HepG2 (cell line): ENCODE results near the gene SRRT. TPM values are rescaled to one million over a fixed set of nuclear protein-coding genes. Genes with fewer than 3 reads are reported as not detected.

Experiments used
- FOSL2 ChIP-seq: sonication (generic); formaldehyde crosslinking; IDR thresholded peaks from 2 replicates; pipeline ENCODE4 v1.4.0; 2020; ENCODE audit warnings: missing genetic modification reagents
- GTF3A ChIP-seq: sonication (generic); formaldehyde crosslinking; conservative IDR thresholded peaks from 2 replicates; pipeline ENCODE4 v1.4.0; 2020; ENCODE audit warnings: mild to moderate bottlenecking, missing genetic modification reagents
- KLF9 ChIP-seq: IDR thresholded peaks from 2 replicates; pipeline ENCODE4 v1.6.1; 2016; ENCODE audit warnings: low read depth
- NFKB2 ChIP-seq: sonication (generic); formaldehyde crosslinking; IDR thresholded peaks from 2 replicates; pipeline ENCODE4 v1.4.0; 2020; ENCODE audit warnings: missing genetic modification reagents, borderline replicate concordance
- SMAD1 ChIP-seq: sonication (generic); formaldehyde crosslinking; IDR thresholded peaks from 2 replicates; pipeline ENCODE4 v1.4.0; 2020; ENCODE audit warnings: missing genetic modification reagents, low read depth, mild to moderate bottlenecking, borderline replicate concordance
- SP140L ChIP-seq: sonication (generic); formaldehyde crosslinking; IDR thresholded peaks from 2 replicates; pipeline ENCODE4 v1.4.0; 2020; ENCODE audit warnings: missing genetic modification reagents, borderline replicate concordance
- TP53 ChIP-seq: sonication (generic); formaldehyde crosslinking; conservative IDR thresholded peaks from 2 replicates; pipeline ENCODE4 v1.4.0; 2020; ENCODE audit warnings: missing genetic modification reagents
- ZFP1 ChIP-seq: IDR thresholded peaks from 2 replicates; pipeline ENCODE4 v1.6.1; 2016
- ZNF263 ChIP-seq: sonication (generic); formaldehyde crosslinking; IDR thresholded peaks from 2 replicates; pipeline ENCODE4 v1.4.0; 2020; ENCODE audit warnings: missing genetic modification reagents
- ZNF775 ChIP-seq: sonication (generic); formaldehyde crosslinking; IDR thresholded peaks from 2 replicates; pipeline ENCODE4 v1.4.0; 2020; ENCODE audit warnings: missing genetic modification reagents, mild to moderate bottlenecking, moderate library complexity, borderline replicate concordance
- polyA plus RNA-seq, 8 experiments: library from polyadenylated mRNA; depleted of rRNA in 3 of 8; stranded (reverse) in 7 of 8; unstranded in 1 of 8; fragments of >200 nt; fragmentation: Illumina TruSeq in 4 of 8; extraction: Trizol in 4 of 8; gene quantifications; 2 replicates each; pipeline versions ENCODE4 v1.2.1 to v1.2.3, GENCODE V29; 2011 to 2016; ENCODE audit warnings: low read depth in 4 of 8, missing spikeins in 1 of 8, mixed read lengths in 1 of 8; ENCODE audit not compliant: insufficient read depth in 1 of 8
- total RNA-seq, 5 experiments: library from RNA; depleted of rRNA; stranded (reverse); fragments of >200 nt; fragmentation: Illumina TruSeq; extraction: Trizol; gene quantifications; 2 replicates each; pipeline ENCODE4 v1.2.3, GENCODE V29; 2016; ENCODE audit warnings: low read depth in 1 of 5
- TF ChIP-seq, protein P1 (sequence below): IDR thresholded peaks from 2 replicates; pipeline ENCODE4 v1.6.1; 2016; ENCODE audit warnings: control low read depth
- TF ChIP-seq, protein P2 (sequence below): sonication (generic); formaldehyde crosslinking; IDR thresholded peaks from 2 replicates; pipeline ENCODE4 v1.5.1; 2020; ENCODE audit warnings: missing genetic modification reagents, mild to moderate bottlenecking, borderline replicate concordance
- TF ChIP-seq, protein P3 (sequence below): sonication (generic); formaldehyde crosslinking; IDR thresholded peaks from 2 replicates; pipeline ENCODE4 v1.5.1; 2020; ENCODE audit warnings: mild to moderate bottlenecking, missing genetic modification reagents, moderate library complexity
- TF ChIP-seq, protein P4 (sequence below): sonication (generic); formaldehyde crosslinking; IDR thresholded peaks from 2 replicates; pipeline ENCODE4 v1.4.0; 2020; ENCODE audit warnings: mild to moderate bottlenecking, missing genetic modification reagents
- TF ChIP-seq, protein P5 (sequence below): IDR thresholded peaks from 2 replicates; pipeline ENCODE4 v1.4.0; 2020; ENCODE audit warnings: mild to moderate bottlenecking, missing genetic modification reagents

Gene SRRT
- total and polyA plus RNA-seq, 2 of the 13 experiments (the other 11 are each of a cell fraction or from before 2014, with no cell fraction given): 26.2 to 106 TPM

DNA sequence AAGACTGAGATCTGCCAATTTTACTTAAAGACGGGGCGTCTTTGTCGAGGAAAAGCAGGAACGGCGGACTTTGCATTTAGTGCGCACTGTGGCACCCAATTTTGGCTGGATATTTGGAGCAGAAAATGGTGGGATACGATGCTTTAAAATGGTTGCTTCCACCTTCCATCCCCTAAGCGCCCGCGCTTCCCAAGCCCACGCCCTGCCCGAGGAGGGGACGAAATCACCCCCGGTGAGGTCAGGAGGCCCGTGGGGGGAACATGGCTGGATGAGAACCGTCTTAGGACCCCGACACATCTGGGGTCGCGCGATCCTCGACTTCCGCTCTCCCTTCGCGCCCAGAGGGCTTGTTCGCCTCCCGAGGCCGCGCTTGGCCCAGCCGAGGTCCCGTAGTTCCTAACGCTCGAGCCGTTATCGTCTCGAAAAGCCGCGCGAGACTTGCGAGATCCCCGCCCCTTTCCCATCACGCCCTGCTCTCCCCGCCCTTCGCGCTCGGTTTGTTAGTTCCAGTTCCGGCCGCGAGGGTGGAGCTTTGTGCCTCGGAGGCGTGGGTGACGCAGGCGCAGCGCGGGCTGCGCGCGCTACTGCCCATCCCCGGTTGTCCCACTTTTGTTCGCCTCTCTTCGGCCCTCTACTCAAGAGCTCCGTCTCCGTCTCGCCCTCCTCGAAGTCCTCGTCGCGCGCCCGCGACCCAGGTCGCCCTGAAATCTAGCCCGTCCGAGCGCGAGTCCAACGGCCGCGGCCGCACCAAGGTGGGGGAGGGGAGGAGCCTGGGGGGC, at the start of gene SRRT (continued):
- no peak for TF ChIP-seq ZNF263
- no peak for TF ChIP-seq ZNF775 (CRISPR knock-in tag)
- peak; percentile 69; the same call in 1 of the 2 replicates for TF ChIP-seq SMAD1
- TF ChIP-seq, protein P1, sequence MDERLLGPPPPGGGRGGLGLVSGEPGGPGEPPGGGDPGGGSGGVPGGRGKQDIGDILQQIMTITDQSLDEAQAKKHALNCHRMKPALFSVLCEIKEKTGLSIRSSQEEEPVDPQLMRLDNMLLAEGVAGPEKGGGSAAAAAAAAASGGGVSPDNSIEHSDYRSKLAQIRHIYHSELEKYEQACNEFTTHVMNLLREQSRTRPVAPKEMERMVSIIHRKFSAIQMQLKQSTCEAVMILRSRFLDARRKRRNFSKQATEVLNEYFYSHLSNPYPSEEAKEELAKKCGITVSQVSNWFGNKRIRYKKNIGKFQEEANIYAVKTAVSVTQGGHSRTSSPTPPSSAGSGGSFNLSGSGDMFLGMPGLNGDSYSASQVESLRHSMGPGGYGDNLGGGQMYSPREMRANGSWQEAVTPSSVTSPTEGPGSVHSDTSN: no peak
- TF ChIP-seq FOSL2 (CRISPR knock-in tag): no peak; the same call in 1 of the 2 replicates
- TF ChIP-seq GTF3A (CRISPR knock-in tag): peak; percentile 86; the same call in 1 of the 2 replicates
- TF ChIP-seq, protein P2, sequence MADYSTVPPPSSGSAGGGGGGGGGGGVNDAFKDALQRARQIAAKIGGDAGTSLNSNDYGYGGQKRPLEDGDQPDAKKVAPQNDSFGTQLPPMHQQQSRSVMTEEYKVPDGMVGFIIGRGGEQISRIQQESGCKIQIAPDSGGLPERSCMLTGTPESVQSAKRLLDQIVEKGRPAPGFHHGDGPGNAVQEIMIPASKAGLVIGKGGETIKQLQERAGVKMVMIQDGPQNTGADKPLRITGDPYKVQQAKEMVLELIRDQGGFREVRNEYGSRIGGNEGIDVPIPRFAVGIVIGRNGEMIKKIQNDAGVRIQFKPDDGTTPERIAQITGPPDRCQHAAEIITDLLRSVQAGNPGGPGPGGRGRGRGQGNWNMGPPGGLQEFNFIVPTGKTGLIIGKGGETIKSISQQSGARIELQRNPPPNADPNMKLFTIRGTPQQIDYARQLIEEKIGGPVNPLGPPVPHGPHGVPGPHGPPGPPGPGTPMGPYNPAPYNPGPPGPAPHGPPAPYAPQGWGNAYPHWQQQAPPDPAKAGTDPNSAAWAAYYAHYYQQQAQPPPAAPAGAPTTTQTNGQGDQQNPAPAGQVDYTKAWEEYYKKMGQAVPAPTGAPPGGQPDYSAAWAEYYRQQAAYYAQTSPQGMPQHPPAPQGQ: no peak
- TF ChIP-seq, protein P3, sequence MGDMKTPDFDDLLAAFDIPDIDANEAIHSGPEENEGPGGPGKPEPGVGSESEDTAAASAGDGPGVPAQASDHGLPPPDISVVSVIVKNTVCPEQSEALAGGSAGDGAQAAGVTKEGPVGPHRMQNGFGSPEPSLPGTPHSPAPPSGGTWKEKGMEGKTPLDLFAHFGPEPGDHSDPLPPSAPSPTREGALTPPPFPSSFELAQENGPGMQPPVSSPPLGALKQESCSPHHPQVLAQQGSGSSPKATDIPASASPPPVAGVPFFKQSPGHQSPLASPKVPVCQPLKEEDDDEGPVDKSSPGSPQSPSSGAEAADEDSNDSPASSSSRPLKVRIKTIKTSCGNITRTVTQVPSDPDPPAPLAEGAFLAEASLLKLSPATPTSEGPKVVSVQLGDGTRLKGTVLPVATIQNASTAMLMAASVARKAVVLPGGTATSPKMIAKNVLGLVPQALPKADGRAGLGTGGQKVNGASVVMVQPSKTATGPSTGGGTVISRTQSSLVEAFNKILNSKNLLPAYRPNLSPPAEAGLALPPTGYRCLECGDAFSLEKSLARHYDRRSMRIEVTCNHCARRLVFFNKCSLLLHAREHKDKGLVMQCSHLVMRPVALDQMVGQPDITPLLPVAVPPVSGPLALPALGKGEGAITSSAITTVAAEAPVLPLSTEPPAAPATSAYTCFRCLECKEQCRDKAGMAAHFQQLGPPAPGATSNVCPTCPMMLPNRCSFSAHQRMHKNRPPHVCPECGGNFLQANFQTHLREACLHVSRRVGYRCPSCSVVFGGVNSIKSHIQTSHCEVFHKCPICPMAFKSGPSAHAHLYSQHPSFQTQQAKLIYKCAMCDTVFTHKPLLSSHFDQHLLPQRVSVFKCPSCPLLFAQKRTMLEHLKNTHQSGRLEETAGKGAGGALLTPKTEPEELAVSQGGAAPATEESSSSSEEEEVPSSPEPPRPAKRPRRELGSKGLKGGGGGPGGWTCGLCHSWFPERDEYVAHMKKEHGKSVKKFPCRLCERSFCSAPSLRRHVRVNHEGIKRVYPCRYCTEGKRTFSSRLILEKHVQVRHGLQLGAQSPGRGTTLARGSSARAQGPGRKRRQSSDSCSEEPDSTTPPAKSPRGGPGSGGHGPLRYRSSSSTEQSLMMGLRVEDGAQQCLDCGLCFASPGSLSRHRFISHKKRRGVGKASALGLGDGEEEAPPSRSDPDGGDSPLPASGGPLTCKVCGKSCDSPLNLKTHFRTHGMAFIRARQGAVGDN (CRISPR knock-in tag): peak; percentile 97
- TF ChIP-seq, protein P4, sequence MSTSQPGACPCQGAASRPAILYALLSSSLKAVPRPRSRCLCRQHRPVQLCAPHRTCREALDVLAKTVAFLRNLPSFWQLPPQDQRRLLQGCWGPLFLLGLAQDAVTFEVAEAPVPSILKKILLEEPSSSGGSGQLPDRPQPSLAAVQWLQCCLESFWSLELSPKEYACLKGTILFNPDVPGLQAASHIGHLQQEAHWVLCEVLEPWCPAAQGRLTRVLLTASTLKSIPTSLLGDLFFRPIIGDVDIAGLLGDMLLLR (CRISPR knock-in tag): no peak
- no peak for TF ChIP-seq KLF9 (CRISPR knock-in tag)
- peak; percentile 34; the same call in 1 of the 2 replicates for TF ChIP-seq SP140L (CRISPR knock-in tag)
- TF ChIP-seq, protein P5, sequence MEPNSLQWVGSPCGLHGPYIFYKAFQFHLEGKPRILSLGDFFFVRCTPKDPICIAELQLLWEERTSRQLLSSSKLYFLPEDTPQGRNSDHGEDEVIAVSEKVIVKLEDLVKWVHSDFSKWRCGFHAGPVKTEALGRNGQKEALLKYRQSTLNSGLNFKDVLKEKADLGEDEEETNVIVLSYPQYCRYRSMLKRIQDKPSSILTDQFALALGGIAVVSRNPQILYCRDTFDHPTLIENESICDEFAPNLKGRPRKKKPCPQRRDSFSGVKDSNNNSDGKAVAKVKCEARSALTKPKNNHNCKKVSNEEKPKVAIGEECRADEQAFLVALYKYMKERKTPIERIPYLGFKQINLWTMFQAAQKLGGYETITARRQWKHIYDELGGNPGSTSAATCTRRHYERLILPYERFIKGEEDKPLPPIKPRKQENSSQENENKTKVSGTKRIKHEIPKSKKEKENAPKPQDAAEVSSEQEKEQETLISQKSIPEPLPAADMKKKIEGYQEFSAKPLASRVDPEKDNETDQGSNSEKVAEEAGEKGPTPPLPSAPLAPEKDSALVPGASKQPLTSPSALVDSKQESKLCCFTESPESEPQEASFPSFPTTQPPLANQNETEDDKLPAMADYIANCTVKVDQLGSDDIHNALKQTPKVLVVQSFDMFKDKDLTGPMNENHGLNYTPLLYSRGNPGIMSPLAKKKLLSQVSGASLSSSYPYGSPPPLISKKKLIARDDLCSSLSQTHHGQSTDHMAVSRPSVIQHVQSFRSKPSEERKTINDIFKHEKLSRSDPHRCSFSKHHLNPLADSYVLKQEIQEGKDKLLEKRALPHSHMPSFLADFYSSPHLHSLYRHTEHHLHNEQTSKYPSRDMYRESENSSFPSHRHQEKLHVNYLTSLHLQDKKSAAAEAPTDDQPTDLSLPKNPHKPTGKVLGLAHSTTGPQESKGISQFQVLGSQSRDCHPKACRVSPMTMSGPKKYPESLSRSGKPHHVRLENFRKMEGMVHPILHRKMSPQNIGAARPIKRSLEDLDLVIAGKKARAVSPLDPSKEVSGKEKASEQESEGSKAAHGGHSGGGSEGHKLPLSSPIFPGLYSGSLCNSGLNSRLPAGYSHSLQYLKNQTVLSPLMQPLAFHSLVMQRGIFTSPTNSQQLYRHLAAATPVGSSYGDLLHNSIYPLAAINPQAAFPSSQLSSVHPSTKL (CRISPR knock-in tag): peak; percentile 68
- TF ChIP-seq ZFP1 (CRISPR knock-in tag): no peak
- no peak; the same call in 1 of the 2 replicates for TF ChIP-seq NFKB2 (CRISPR knock-in tag)
- TF ChIP-seq TP53 (CRISPR knock-in tag): no peak
